ENCODE data around the gene PLA2G4D.
"Not testable (repeated sequence)": the region's sequence is repeated elsewhere in the genome, so short reads cannot be mapped to it uniquely, and the experiment has no call there.

Gene PLA2G4D

GRCh38 chr15:42106288-42106687, 11.9 kb upstream of the PLA2G4D start:
- no peak for DNase-seq (ENCODE audit: low read depth, low spot score)
- Histone ChIP-seq H3K27me3 (ENCODE audit: control insufficient read depth, insufficient read depth, low read length) (no peaks in the 10 kb centered on the region), H3K27ac (ENCODE audit: low read length) (no peak overlapping the region), H3K9me3 (ENCODE audit: control insufficient read depth, insufficient read depth, low read length) (no peaks in the 10 kb centered on the region), H3K4me3 (ENCODE audit: low read length) (no peak overlapping the region), H3K4me1 (ENCODE audit: control insufficient read depth, insufficient read depth, low read length) (no peaks in the 10 kb centered on the region), H3K36me3 (ENCODE audit: control insufficient read depth, insufficient read depth, low read length) (no peaks in the 10 kb centered on the region)
- no CpG with 5 or more reads among the region's 5 CpGs for WGBS (ENCODE audit: insufficient coverage, insufficient read length)

- Histone ChIP-seq H3K4me1 (ENCODE audit: control insufficient read depth, insufficient read depth, low read length) (no peaks in the 10 kb centered on the region), H3K27me3 (ENCODE audit: control insufficient read depth, insufficient read depth, low read length) (no peaks in the 10 kb centered on the region), H3K4me3 (ENCODE audit: low read length) (no peak overlapping the region), H3K36me3 (ENCODE audit: control insufficient read depth, insufficient read depth, low read length) (no peaks in the 10 kb centered on the region), H3K9me3 (ENCODE audit: control insufficient read depth, insufficient read depth, low read length) (no peaks in the 10 kb centered on the region), H3K27ac (ENCODE audit: low read length) (no peak overlapping the region)
- DNase-seq (ENCODE audit: low read depth, low spot score) = no peak
- 100% methylated on average over 1 of the region's 11 CpGs for WGBS (ENCODE audit: insufficient coverage, insufficient read length)
These were observed 9.9 kb upstream of the PLA2G4D start for GRCh38 chr15:42104095-42104891.

- H3K4me3 ChIP-seq (ENCODE audit: low read length) = no peak overlapping the region
- no peak for DNase-seq (ENCODE audit: low read depth, low spot score)
- no peaks in the 10 kb centered on the region for H3K36me3 ChIP-seq (ENCODE audit: control insufficient read depth, insufficient read depth, low read length)
- H3K27ac ChIP-seq (ENCODE audit: low read length) = no peak overlapping the region
- H3K27me3 ChIP-seq (ENCODE audit: control insufficient read depth, insufficient read depth, low read length) = no peaks in the 10 kb centered on the region
- no peaks in the 10 kb centered on the region for H3K4me1 ChIP-seq (ENCODE audit: control insufficient read depth, insufficient read depth, low read length)
- WGBS (ENCODE audit: insufficient coverage, insufficient read length) = no CpG with 5 or more reads among the region's 6 CpGs
- H3K9me3 ChIP-seq (ENCODE audit: control insufficient read depth, insufficient read depth, low read length) = no peaks in the 10 kb centered on the region
These were observed 8.4 kb upstream of the PLA2G4D start for GRCh38 chr15:42102646-42103235.

- no peak overlapping the region for H3K4me3 ChIP-seq (ENCODE audit: low read length)
These were observed 7.5 kb upstream of the PLA2G4D start for GRCh38 chr15:42101861-42102260.

GRCh38 chr15:42100021-42100800, 5.8 kb upstream of the PLA2G4D start:
- Histone ChIP-seq H3K9me3 (ENCODE audit: control insufficient read depth, insufficient read depth, low read length) (no peaks in the 10 kb centered on the region), H3K4me3 (ENCODE audit: low read length) (no peak overlapping the region), H3K4me1 (ENCODE audit: control insufficient read depth, insufficient read depth, low read length) (no peaks in the 10 kb centered on the region), H3K36me3 (ENCODE audit: control insufficient read depth, insufficient read depth, low read length) (no peaks in the 10 kb centered on the region), H3K27ac (ENCODE audit: low read length) (no peak overlapping the region), H3K27me3 (ENCODE audit: control insufficient read depth, insufficient read depth, low read length) (no peaks in the 10 kb centered on the region)
- DNase-seq (ENCODE audit: low read depth, low spot score) = no peak
- WGBS (ENCODE audit: insufficient coverage, insufficient read length) = no CpG with 5 or more reads among the region's 8 CpGs

More at GRCh38 chr15:42101861-42102260, 7.5 kb upstream of the PLA2G4D start:
- no CpG with 5 or more reads among the region's 1 CpG for WGBS (ENCODE audit: insufficient coverage, insufficient read length)
- Histone ChIP-seq H3K4me1 (ENCODE audit: control insufficient read depth, insufficient read depth, low read length) (no peaks in the 10 kb centered on the region), H3K27me3 (ENCODE audit: control insufficient read depth, insufficient read depth, low read length) (no peaks in the 10 kb centered on the region), H3K27ac (ENCODE audit: low read length) (no peak overlapping the region), H3K36me3 (ENCODE audit: control insufficient read depth, insufficient read depth, low read length) (no peaks in the 10 kb centered on the region), H3K9me3 (ENCODE audit: control insufficient read depth, insufficient read depth, low read length) (no peaks in the 10 kb centered on the region)
- no peak for DNase-seq (ENCODE audit: low read depth, low spot score)

- no peaks in the 10 kb centered on the region for H3K9me3 ChIP-seq (ENCODE audit: control insufficient read depth, insufficient read depth, low read length)
- no peak overlapping the region for H3K27ac ChIP-seq (ENCODE audit: low read length)
- H3K36me3 ChIP-seq (ENCODE audit: control insufficient read depth, insufficient read depth, low read length) = no peaks in the 10 kb centered on the region
- H3K4me1 ChIP-seq (ENCODE audit: control insufficient read depth, insufficient read depth, low read length) = peaks cover 2% of the 10 kb centered on the region
- WGBS (ENCODE audit: insufficient coverage, insufficient read length) = no CpG with 5 or more reads among the region's 5 CpGs
- no peak for DNase-seq (ENCODE audit: low read depth, low spot score)
- H3K27me3 ChIP-seq (ENCODE audit: control insufficient read depth, insufficient read depth, low read length) = no peaks in the 10 kb centered on the region
- H3K4me3 ChIP-seq (ENCODE audit: low read length) = no peak overlapping the region
These were observed 2.7 kb upstream of the PLA2G4D start for GRCh38 chr15:42097018-42097417.

GRCh38 chr15:42093966-42094365, 396 bp downstream of the PLA2G4D start:
- no peak for DNase-seq (ENCODE audit: low read depth, low spot score)
- H3K4me1 ChIP-seq (ENCODE audit: control insufficient read depth, insufficient read depth, low read length) = peaks cover 2% of the 10 kb centered on the region
- WGBS (ENCODE audit: insufficient coverage, insufficient read length) = no CpG with 5 or more reads among the region's 7 CpGs
- H3K4me3 ChIP-seq (ENCODE audit: low read length) = no peak overlapping the region
- no peak overlapping the region for H3K27ac ChIP-seq (ENCODE audit: low read length)
- H3K9me3 ChIP-seq (ENCODE audit: control insufficient read depth, insufficient read depth, low read length) = no peaks in the 10 kb centered on the region
- H3K27me3 ChIP-seq (ENCODE audit: control insufficient read depth, insufficient read depth, low read length) = no peaks in the 10 kb centered on the region
- H3K36me3 ChIP-seq (ENCODE audit: control insufficient read depth, insufficient read depth, low read length) = no peaks in the 10 kb centered on the region

- no peak for DNase-seq (ENCODE audit: low read depth, low spot score)
- WGBS (ENCODE audit: insufficient coverage, insufficient read length) = no CpG with 5 or more reads among the region's 21 CpGs
- no peaks in the 10 kb centered on the region for H3K9me3 ChIP-seq (ENCODE audit: control insufficient read depth, insufficient read depth, low read length)
- peaks cover 2% of the 10 kb centered on the region for H3K4me1 ChIP-seq (ENCODE audit: control insufficient read depth, insufficient read depth, low read length)
- H3K36me3 ChIP-seq (ENCODE audit: control insufficient read depth, insufficient read depth, low read length) = no peaks in the 10 kb centered on the region
- H3K27ac ChIP-seq (ENCODE audit: low read length) = no peak overlapping the region
- H3K4me3 ChIP-seq (ENCODE audit: low read length) = no peak overlapping the region
- no peaks in the 10 kb centered on the region for H3K27me3 ChIP-seq (ENCODE audit: control insufficient read depth, insufficient read depth, low read length)
These were observed 1.7 kb downstream of the PLA2G4D start for GRCh38 chr15:42092398-42093318.

GRCh38 chr15:42091753-42092397, 2.5 kb downstream of the PLA2G4D start:
- H3K4me1 ChIP-seq (ENCODE audit: control insufficient read depth, insufficient read depth, low read length); DNase-seq (ENCODE audit: low read depth, low spot score); H3K9me3 ChIP-seq (ENCODE audit: control insufficient read depth, insufficient read depth, low read length); H3K27me3 ChIP-seq (ENCODE audit: control insufficient read depth, insufficient read depth, low read length); H3K4me3 ChIP-seq (ENCODE audit: low read length); H3K27ac ChIP-seq (ENCODE audit: low read length); H3K36me3 ChIP-seq (ENCODE audit: control insufficient read depth, insufficient read depth, low read length): not testable (repeated sequence)
- no CpG with 5 or more reads among the region's 14 CpGs for WGBS (ENCODE audit: insufficient coverage, insufficient read length)

All from iPS DF 6.9 (cell line).